Middle frontal gyrus (tissue), 1 donor: ENCODE measurements around the gene BTNL9.
"Not testable (repeated sequence)": the region's sequence is repeated elsewhere in the genome, so short reads cannot be mapped to it uniquely, and the experiment has no call there.

ENCODE experiments used
- DNase-seq: peaks from one replicate; pipeline ENCODE4 v3.0.0-alpha.2; 2015; ENCODE audit warnings: low spot score; ENCODE audit errors: extremely low spot score

BTNL9 gene

DNA sequence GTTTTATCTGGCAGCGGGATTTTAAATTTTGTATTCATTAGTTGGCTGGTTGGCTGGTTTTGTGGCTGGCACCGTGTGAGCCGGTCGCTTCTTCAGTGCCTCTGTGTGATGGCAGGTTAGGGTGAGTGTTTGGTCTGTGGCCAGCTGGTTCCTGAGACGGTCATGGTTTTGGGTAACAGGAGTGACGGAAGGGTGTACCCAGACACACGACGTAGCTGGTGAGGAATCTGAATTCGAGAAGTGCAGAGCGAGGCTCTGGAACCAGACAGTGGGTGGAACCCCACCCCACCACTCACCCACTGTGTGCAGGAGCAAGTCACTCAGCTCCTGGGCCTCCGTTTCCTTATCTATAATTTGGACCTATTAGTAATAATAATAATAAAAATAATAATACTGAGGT is 2.7 kb downstream of the BTNL9 start:
- no peak for DNase-seq

- DNase-seq = no peak
Measured at GRCh38 chr5:181043285-181044092, 3.4 kb downstream of the BTNL9 start.

GRCh38 chr5:181044093-181044599 is 4.1 kb downstream of the BTNL9 start:
- DNase-seq = no peak

GRCh38 chr5:181044662-181045305 is 4.7 kb downstream of the BTNL9 start:
- DNase-seq = no peak

- no peak for DNase-seq
Measured at GRCh38 chr5:181045316-181045715, 5.2 kb downstream of the BTNL9 start.

- DNase-seq = not testable (repeated sequence)
Measured at GRCh38 chr5:181045857-181046256, 5.8 kb downstream of the BTNL9 start.

DNA sequence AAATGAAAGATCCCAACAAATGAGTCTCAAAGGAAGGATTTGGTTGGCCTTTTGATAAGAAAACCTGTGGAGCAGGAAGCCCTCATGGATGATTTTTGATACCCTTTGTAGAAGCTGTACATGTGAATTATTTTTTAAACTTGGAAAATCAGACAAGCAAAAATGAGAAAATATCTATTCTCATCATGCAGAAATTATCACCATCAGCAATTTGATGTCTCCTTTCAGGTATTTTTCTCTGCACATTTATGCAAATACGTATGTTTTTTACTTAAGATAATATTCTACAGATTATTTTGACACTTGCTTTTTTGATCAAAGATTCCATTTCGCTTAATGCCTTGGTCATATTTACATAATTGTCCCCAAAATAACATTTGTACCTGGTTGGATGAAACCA is 7.2 kb downstream of the BTNL9 start:
- DNase-seq = no peak

GRCh38 chr5:181047921-181048320 is 7.9 kb downstream of the BTNL9 start:
- no peak for DNase-seq

DNA sequence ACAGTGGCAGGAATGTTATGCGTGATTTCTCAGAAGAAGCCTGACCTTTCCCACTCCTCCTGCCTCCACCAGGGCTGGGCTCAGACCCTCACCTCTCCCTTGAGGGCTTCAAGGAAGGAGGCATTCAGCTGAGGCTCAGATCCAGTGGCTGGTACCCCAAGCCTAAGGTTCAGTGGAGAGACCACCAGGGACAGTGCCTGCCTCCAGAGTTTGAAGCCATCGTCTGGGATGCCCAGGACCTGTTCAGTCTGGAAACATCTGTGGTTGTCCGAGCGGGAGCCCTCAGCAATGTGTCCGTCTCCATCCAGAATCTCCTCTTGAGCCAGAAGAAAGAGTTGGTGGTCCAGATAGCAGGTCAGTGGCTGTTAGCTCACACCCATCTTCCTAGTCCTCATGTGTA is 9.9 kb downstream of the BTNL9 start:
- DNase-seq = no peak

GRCh38 chr5:181051841-181052671 is 12.0 kb downstream of the BTNL9 start:
- DNase-seq = no peak

DNA sequence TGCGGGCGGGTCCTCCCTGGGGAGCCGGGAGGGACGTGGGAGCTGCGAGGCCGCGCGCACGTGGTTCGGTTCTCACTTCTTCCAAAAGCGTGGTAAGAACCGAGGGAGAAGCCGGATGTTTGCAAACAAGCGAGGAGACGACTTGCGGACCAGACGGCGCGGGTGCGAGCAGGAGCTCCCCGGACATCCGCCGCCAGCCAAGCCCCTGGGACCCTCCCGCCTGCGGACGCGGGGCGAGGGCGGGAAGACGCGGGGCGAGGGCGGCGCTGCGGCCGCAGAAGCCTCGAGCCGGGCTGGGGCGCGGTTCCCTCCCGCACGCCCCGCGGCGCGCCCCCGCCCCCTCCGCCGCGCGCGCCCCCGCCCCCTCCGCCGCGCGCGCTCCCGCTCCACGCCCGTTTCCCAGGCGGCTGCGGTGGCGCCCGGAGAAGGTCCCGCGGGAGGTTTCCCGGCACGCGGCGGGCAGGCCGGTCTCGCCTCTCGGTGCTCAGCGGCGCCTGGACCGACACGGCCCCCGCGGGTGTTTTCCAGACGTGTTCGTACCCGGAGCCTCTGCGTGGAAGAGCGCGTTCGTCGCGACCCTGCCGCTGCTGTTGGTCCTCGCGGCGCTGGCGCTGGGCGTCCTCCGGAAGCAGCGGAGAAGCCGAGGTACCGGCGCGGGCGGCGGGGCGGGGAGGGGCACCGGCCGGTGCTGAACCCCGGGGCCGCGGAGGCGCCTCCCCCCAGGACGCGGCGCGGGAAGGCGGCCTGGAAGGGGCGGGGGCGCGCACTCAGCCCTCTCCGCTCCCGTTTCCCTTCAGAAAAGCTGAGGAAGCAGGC is 12.8 kb downstream of the BTNL9 start:
- DNase-seq = no peak

DNA sequence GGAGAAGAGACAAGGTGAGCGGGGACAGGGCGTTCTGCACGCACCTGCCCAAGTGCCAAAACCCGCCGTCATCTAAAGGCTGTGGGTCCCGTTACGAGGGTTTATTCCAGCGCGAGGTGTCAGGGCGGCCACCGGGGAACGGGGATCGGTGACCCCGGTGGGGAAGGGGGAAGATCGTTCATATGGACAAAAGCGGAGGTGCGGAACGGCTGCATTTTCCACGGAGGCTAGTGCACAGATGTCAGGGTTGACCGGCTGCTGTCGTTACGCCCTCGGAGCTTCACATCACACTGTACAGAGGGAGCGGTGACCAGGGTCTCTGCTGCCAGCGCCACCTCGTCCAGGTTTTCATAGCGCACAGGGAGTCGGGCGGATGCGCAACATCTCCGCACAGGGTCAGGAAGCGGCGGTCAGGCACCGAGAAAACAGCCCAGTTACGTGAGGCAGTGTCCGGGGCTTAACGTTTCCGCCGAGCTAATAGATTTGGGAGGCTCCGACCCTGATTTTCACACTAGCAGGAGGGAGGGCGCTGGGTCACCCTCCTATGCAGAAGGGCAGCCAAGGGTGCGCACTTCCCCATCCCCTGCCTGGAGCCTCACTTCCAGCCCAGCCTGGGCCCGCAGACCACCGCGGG is 13.5 kb downstream of the BTNL9 start:
- no peak for DNase-seq

- no peak for DNase-seq
Measured at GRCh38 chr5:181054138-181054537, 14.1 kb downstream of the BTNL9 start.

DNA sequence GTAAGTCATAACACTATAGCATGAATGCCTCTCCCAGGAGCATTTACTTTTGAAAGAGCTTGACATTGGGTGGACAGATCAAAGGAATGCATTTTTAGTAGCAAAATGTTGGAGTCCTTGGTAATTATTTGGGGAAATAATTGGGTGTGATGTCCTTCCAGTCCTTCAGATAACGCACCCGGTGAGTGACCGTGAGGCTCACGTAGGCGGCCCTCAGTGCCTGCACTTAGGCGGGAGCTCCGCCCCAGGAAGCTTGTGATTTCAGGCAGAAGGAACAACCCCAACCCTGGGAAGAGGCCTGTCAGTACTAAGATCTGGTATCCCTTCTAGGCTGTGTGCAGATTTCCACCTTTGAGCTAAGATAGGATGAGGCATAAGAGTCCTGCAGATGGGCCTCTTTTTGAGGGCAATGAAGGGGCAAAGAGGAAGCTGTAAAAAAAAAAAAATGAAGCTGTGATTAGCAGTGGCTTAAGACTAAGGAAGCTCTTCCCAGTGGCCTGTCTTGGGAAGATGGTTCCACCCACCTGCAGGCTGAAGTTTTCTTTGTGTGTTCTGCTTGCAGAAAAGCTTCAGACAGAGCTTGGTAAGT is 14.9 kb downstream of the BTNL9 start:
- no peak for DNase-seq

DNA sequence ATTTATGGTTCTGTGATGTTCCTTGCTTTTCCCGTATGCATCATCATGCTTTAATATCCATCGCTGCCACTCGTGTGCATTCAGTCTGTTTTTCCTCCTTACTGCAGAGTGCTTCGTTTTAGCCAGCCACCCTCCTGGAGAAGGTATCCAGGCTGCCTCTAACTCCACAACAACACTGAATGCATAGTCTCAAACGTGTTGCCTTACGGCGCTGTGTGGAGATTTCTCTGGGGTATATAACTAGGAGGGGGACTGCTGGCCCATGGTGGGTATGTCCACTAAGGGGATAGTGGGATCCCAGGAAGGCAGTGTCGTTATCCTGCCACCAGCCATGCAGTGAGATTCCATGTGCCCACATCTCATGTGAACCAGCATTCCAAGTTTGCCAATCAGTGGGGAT is 16.4 kb downstream of the BTNL9 start:
- no peak for DNase-seq

GRCh38 chr5:181058321-181058720 is 18.3 kb downstream of the BTNL9 start:
- DNase-seq = no peak

DNA sequence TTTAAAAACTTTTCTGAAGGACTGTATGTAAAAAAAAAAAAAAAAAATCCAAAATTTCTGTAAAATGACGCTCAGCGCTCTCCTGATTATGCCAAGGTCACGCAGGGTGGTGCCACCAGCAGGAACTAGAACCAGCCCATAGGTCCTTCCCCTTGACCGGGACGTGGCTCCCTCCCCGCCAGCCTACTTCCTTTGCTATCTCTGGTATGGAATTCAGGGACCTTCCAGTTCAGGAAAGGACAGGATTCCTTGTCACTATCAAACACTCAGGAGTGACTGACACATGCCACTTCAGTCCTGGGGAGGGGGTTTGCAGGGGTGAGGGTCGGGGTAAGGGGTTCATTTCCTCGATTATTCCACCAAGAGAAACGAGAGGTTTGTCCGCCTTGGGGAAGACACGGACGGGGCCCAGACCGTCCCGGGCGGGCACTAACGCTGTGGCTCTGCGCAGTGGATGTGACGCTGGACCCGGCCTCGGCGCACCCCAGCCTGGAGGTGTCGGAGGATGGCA is 18.8 kb downstream of the BTNL9 start:
- DNase-seq = no peak

DNA sequence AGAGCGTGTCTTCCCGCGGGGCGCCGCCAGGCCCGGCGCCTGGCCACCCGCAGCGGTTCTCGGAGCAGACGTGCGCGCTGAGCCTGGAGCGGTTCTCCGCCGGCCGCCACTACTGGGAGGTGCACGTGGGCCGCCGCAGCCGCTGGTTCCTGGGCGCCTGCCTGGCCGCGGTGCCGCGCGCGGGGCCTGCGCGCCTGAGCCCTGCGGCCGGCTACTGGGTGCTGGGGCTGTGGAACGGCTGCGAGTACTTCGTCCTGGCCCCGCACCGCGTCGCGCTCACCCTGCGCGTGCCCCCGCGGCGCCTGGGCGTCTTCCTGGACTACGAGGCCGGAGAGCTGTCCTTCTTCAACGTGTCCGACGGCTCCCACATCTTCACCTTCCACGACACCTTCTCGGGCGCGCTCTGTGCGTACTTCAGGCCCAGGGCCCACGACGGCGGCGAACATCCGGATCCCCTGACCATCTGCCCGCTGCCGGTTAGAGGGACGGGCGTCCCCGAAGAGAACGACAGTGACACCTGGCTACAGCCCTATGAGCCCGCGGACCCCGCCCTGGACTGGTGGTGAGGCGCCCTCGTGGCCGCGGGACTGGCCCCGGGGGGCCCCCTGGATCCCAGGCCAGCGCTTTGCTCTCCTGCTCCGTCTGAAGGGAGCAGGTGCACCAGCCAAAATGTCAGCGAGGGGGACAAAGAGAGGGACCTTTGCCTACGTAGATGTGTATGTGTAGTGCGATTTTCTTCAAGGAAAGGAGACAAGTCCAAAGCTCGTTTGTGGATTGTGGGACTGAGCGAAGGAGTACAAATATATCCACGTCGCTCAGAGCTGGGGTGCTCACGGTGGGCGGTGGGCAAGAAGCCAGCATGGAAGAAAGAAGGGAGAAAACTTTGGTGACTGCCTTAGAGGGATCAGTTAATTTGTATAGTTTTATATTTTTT is 19.5 kb downstream of the BTNL9 start:
- DNase-seq = no peak

- DNase-seq = no peak
Measured at GRCh38 chr5:181060231-181060590, 20.1 kb downstream of the BTNL9 start.
